ENCODE data around the gene RAD54L.
"Not testable (repeated sequence)": the region's sequence is repeated elsewhere in the genome, so short reads cannot be mapped to it uniquely, and the experiment has no call there.

The RAD54L gene

DNA sequence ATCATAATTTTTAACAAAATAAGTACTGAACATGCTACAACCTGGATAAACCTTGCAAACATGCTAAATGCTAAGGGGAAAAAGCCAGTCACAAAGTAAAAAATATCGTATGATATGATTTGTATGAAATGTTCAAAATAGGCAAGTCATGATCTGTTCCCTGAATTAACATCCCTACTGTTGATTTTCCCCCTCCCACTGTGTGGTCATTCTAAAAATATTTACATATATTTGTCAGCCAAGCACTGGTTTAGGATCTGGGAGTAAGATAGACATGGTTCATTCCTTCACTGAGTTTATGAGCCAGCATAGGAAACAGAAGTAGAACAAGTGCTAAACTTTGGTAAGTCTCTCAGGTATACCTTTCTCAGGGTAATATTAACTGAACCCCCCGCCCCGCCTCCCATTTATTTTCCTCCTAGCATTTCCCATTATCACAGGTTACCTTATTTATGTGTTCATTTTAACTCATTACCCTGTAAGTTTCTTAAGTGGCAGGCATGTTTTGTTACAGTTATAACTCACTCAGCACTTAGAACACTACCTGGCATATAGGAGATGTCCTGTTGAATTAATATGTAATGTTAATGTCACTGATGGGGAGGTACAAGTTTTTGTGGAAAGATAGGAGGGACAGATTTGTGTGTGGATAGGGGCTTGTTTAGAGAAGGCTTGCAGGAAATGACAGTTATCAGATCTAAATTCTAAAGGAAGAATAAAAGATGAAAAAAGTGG is 68.3 kb downstream of the RAD54L start:
- DNase-seq (ENCODE audit: insufficient read length, low spot score) (no peak), FAIRE-seq (no peak)
- TF ChIP-seq PAX5 (IDR thresholded peaks at IDR 0.05; ENCODE audit: insufficient read depth, low read length, severe bottlenecking) (no peak), POU2F2 (IDR thresholded peaks at IDR 0.05; ENCODE audit: low read depth, low read length) (no peak), POLR2A (IDR thresholded peaks at IDR 0.05; ENCODE audit: low read depth, low read length) (no peak), TAF1 (IDR thresholded peaks at IDR 0.05; ENCODE audit: low read depth, low read length) (no peak), SPI1 (IDR thresholded peaks at IDR 0.05; ENCODE audit: low read depth, low read length) (no peak)

DNA sequence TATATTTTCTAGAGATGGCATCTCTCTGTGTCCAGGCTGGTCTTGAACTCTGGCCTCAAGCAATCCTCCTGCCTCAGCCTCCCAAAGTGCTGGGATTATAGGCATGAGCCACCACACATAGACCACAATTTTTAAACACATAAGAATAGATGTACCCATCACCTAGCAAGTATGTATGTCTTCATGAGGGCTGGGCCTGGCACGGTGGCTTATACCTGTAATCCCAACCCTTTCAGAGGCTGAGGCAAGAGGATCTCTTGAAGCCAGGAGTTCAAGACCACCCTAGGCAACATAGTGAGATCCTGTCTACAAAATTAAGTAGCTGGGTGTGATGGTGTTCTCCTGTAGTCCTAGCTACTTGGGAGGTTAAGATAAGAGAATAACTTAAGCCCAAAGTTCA is 69.8 kb downstream of the RAD54L start:
- DNase-seq (ENCODE audit: insufficient read length, low spot score) (no peak), FAIRE-seq (no peak)
- TF ChIP-seq SPI1 (IDR thresholded peaks at IDR 0.05; ENCODE audit: low read depth, low read length) (no peak), POLR2AphosphoS5 (IDR thresholded peaks at IDR 0.05; ENCODE audit: low read depth, low read length) (no peak), PAX5 (IDR thresholded peaks at IDR 0.05; ENCODE audit: insufficient read depth, low read length, severe bottlenecking) (no peak), POLR2A (IDR thresholded peaks at IDR 0.05; ENCODE audit: low read depth, low read length) (no peak), POU2F2 (IDR thresholded peaks at IDR 0.05; ENCODE audit: low read depth, low read length) (no peak), TAF1 (IDR thresholded peaks at IDR 0.05; ENCODE audit: low read depth, low read length) (no peak)

DNA sequence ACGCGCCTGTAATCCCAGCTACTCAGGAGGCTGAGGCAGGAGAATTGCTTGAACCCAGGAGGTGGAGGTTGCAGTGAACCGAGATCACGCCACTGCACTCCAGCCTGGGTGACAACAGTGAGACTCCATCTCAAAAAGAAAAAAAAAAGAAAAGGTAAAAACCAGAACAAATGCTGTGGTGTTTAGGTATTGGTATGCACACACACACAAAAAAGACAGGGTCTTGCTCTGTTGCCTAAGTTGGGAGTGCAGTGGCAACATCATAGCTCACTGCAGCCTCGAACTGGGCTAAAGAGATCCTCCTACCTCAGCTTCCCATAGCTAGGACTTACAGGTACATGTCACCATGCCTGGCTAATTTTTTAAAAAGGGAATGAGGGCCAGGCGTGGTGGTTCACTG is 71.7 kb downstream of the RAD54L start:
- FAIRE-seq; DNase-seq (ENCODE audit: insufficient read length, low spot score): not testable (repeated sequence)

DNA sequence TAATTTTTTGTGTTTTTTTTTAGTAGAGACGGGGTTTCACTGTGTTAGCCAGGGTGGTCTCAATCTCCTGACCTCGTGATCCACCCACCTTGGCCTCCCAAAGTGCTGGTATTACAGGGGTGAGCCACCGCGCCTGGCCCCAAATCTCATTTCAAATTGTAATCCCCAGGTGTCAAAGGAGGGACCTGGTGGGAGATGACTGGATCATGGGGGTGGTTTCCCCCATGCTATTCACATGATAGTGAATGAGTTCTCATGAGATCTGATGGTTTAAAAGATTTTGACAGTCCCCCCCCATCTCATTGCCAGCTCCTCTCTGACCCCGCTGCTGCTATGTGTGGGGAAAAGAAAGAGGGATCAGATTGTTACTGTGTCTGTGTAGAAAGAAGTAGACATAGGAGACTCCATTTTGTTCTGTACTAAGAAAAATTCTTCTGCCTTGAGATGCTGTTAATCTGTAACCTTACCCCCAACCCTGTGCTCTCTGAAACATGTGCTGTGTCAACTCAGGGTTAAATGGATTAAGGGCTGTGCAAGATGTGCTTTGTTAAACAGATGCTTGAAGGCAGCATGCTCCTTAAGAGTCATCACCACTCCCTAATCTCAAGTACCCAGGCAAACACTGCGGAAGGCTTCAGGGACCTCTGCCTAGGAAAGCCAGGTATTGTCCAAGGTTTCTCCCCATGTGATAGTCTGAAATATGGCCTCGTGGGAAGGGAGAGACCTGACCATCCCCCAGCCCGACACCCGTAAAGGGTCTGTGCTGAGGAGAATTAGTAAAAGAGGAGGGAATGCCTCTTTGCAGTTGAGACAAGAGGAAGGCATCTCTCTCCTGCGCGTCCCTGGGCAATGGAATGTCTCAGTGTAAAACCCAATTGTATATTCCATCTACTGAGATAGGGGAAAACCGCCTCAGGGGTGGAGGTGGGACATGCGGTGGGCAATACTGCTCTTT is 72.7 kb downstream of the RAD54L start:
- not testable (repeated sequence) for DNase-seq (ENCODE audit: insufficient read length, low spot score); FAIRE-seq

DNA sequence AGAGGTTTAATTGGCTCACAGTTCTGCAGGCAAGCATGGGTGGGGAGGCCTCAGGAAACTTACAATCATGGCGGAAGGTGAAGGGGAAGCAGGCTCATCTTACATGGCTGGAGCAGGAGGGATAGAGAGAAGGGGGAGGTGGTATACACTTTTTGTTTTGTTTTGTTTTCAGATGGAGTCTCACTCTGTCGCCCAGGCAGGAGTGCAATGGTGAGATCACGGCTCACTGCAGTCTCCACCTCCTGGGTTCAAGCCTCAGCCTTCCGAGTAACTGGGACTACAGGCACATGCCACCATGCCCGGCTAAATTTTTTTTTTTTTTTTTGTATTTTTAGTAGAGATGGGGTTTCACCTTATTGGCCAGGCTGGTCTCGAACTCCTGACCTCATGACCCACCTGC is 74.6 kb downstream of the RAD54L start:
- DNase-seq (ENCODE audit: insufficient read length, low spot score); FAIRE-seq: not testable (repeated sequence)

DNA sequence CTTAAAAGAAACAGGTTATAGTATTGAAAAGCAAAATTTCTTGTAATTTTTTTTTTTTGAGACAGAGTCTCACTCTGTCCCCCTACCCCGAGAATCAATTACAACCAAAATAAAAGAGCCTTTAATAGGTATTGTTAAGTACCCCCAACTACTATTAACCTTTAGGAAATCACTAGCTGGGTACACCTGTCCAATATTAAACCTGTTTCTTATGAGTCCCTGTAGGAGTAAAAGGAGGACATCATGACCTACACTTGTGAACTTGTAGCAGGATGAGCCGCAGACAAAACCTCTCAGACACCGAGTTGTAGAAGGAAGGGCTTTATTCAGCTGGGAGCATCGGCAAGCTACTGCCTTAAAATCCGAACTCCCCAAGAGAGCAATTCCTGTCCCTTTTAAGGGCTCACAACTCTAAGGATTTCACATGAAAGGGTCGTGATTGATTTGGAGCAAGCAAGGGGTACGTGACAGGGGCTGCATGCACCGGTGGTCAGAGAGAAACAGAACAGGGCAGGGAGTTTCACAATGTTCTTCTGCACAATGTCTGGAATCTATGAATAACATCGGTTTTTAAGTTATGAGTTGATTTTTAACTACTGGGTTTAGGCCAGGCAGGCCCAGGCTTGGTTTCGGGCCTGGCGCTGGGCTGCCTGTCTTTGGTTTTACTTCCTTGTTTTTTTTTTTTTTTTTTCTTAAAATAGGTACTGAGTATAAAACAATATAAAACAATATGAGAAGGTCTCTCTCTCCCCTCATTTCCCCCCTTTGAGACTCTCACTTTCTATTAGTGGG is 77.9 kb downstream of the RAD54L start:
- not testable (repeated sequence) for DNase-seq (ENCODE audit: insufficient read length, low spot score)
- TF ChIP-seq PAX5 (IDR thresholded peaks at IDR 0.05; ENCODE audit: insufficient read depth, low read length, severe bottlenecking) (peak; percentile 55), SPI1 (IDR thresholded peaks at IDR 0.05; ENCODE audit: low read depth, low read length) (peak; percentile 3; the same call in 1 of the 2 replicates)
- FAIRE-seq = peak; percentile 33

All from GM12891 (cell line).